CD4-positive, alpha-beta T cell treated with Interleukin-15 for 4 hours (primary cell): ENCODE measurements around the gene PTTG1IP.
"Not testable (repeated sequence)": the region's sequence is repeated elsewhere in the genome, so short reads cannot be mapped to it uniquely, and the experiment has no call there.

Source experiments
- DNase-seq: peaks from one replicate; pipeline ENCODE4 v3.0.0-alpha.2; 2020; ENCODE audit warnings: low spot score

Gene PTTG1IP

GRCh38 chr21:44845418-44846223 lies 27.9 kb downstream of the PTTG1IP start:
- peak; percentile 47 for DNase-seq

GRCh38 chr21:44844256-44844655 lies 29.2 kb downstream of the PTTG1IP start:
- DNase-seq, result no peak

GRCh38 chr21:44842721-44843445 lies 30.6 kb downstream of the PTTG1IP start:
- no peak for DNase-seq

GRCh38 chr21:44842087-44842486 lies 31.4 kb downstream of the PTTG1IP start:
- DNase-seq, result no peak

- no peak for DNase-seq
Observed at GRCh38 chr21:44840771-44841170, 32.7 kb downstream of the PTTG1IP start.

- DNase-seq, result no peak
Observed at GRCh38 chr21:44838951-44839350, 34.5 kb downstream of the PTTG1IP start.

- no peak for DNase-seq
Observed at GRCh38 chr21:44838039-44838895, 35.2 kb downstream of the PTTG1IP start.

- no peak for DNase-seq
Observed at GRCh38 chr21:44837537-44837936, 36.0 kb downstream of the PTTG1IP start.

GRCh38 chr21:44836666-44837471 lies 36.6 kb downstream of the PTTG1IP start:
- no peak for DNase-seq

- no peak for DNase-seq
Observed at GRCh38 chr21:44836349-44836665, 37.2 kb downstream of the PTTG1IP start.

- no peak for DNase-seq
Observed at GRCh38 chr21:44835647-44835973, 37.9 kb downstream of the PTTG1IP start.

- DNase-seq, result no peak
Observed at GRCh38 chr21:44834951-44835646, 38.4 kb downstream of the PTTG1IP start.

- no peak for DNase-seq
Observed at GRCh38 chr21:44834231-44834950, 39.1 kb downstream of the PTTG1IP start.

- DNase-seq, result no peak
Observed at GRCh38 chr21:44833663-44834062, 39.8 kb downstream of the PTTG1IP start.

GRCh38 chr21:44832516-44833255 lies 40.8 kb downstream of the PTTG1IP start:
- DNase-seq, result not testable (repeated sequence)

- DNase-seq, result no peak
Observed at GRCh38 chr21:44831227-44831860, 42.1 kb downstream of the PTTG1IP start.

- DNase-seq, result no peak
Observed at GRCh38 chr21:44829507-44830092, 43.9 kb downstream of the PTTG1IP start.

GRCh38 chr21:44828362-44829056 lies 45.0 kb downstream of the PTTG1IP start:
- DNase-seq, result no peak
